Suprapubic skin (tissue), 4 donors: Measurements from ENCODE around the gene CASS4. TPM values are rescaled to one million over a fixed set of nuclear protein-coding genes. Genes with fewer than 3 reads are reported as not detected.
"Not testable (repeated sequence)": the region's sequence is repeated elsewhere in the genome, so short reads cannot be mapped to it uniquely, and the experiment has no call there.

Source experiments
- DNase-seq, 2 donors: peaks; one replicate each; pipeline ENCODE4 v3.0.0-alpha.2; 2019; ENCODE audit warnings: low spot score in 2 of 2
- H3K27ac ChIP-seq: fragments of 200-600 bp; sonication (generic); one replicate; pipeline ENCODE4 v1.5.1; 2019
- H3K27me3 ChIP-seq: fragments of 200-600 bp; sonication (generic); one replicate; pipeline ENCODE4 v1.5.1; 2019
- H3K36me3 ChIP-seq: fragments of 200-600 bp; sonication (generic); one replicate; pipeline ENCODE4 v1.5.1; 2019
- H3K4me1 ChIP-seq: fragments of 200-600 bp; sonication (generic); one replicate; pipeline ENCODE4 v1.5.1; 2019
- H3K4me3 ChIP-seq: fragments of 200-600 bp; sonication (generic); one replicate; pipeline ENCODE4 v1.5.1; 2019; ENCODE audit warnings: mild to moderate bottlenecking
- H3K9me3 ChIP-seq: fragments of 200-600 bp; sonication (generic); one replicate; pipeline ENCODE4 v1.5.1; 2019
- EP300 ChIP-seq: sonication (generic); formaldehyde crosslinking; IDR thresholded peaks from one replicate; pipeline ENCODE4 v1.6.1; 2017; ENCODE audit warnings: antibody characterized with exemption
- POLR2A ChIP-seq, 2 donors: fragments of 450-650 bp; IDR thresholded peaks; one replicate each; pipeline ENCODE4 v1.6.1; 2017; ENCODE audit warnings: antibody characterized with exemption in 2 of 2, mild to moderate bottlenecking in 2 of 2, moderate library complexity in 2 of 2
- POLR2AphosphoS5 ChIP-seq, 3 donors: sonication (generic); formaldehyde crosslinking; IDR thresholded peaks; one replicate each; pipeline ENCODE4 v1.6.1; 2017; ENCODE audit warnings: antibody characterized with exemption in 3 of 3
- WGBS: methylation state at CpG from one replicate; pipeline ENCODE4 v1.1.5; 2018; 5-methylcytosine and 5-hydroxymethylcytosine counted together
- total RNA-seq, 4 donors: library from RNA; depleted of rRNA; stranded (reverse); fragments of >200 nt; gene quantifications; one replicate each; pipeline ENCODE4 v1.1.0, GENCODE V29; 2016
- TF ChIP-seq, protein P1 (sequence below), 2 donors: fragments of 200-600 bp in 1 of 2; fragments of 450-650 bp in 1 of 2; sonication (generic) in 1 of 2; IDR thresholded peaks; one replicate each; pipeline ENCODE4 v1.5.1; 2016 to 2019; ENCODE audit warnings: antibody characterized with exemption in 2 of 2, mild to moderate bottlenecking in 1 of 2, moderate library complexity in 1 of 2

CASS4 gene
- total RNA-seq, 4 donors from 2014 or later: 0.42 to 1.9 (median 0.66) TPM

DNA sequence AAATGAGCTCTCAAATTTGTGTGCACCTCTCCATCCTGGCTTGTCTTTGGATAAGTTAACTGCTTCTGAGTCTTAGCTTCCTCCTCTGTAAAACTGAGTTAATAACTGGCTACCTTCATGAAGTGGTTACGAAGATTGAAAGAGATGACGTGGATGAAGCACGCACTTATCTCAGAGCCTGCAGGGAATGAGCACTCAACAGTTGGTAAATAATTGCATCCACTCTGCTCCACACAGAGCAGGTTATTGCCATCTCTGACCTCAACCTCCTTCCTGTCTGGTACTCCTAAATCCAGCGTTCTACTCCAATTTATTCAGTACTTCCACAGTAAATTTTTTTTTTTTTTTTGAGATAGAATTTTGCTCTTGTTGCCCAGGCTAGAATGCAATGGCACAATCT, 26.9 kb upstream of the CASS4 start:
- Histone ChIP-seq H3K9me3 (no peaks in the 10 kb centered on the region), H3K4me1 (no peaks in the 10 kb centered on the region), H3K4me3 (no peak overlapping the region), H3K36me3 (no peaks in the 10 kb centered on the region), H3K27ac (no peak overlapping the region), H3K27me3 (no peaks in the 10 kb centered on the region)
- TF ChIP-seq, protein P1, sequence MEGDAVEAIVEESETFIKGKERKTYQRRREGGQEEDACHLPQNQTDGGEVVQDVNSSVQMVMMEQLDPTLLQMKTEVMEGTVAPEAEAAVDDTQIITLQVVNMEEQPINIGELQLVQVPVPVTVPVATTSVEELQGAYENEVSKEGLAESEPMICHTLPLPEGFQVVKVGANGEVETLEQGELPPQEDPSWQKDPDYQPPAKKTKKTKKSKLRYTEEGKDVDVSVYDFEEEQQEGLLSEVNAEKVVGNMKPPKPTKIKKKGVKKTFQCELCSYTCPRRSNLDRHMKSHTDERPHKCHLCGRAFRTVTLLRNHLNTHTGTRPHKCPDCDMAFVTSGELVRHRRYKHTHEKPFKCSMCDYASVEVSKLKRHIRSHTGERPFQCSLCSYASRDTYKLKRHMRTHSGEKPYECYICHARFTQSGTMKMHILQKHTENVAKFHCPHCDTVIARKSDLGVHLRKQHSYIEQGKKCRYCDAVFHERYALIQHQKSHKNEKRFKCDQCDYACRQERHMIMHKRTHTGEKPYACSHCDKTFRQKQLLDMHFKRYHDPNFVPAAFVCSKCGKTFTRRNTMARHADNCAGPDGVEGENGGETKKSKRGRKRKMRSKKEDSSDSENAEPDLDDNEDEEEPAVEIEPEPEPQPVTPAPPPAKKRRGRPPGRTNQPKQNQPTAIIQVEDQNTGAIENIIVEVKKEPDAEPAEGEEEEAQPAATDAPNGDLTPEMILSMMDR (IDR thresholded peaks at IDR 0.05): no peak
- no peak for TF ChIP-seq POLR2AphosphoS5 (IDR thresholded peaks at IDR 0.05)
- TF ChIP-seq EP300: no peak
- TF ChIP-seq POLR2A (IDR thresholded peaks at IDR 0.05): no peak
- no peak for DNase-seq
- WGBS: 91% methylated on average over 4 of the region's 4 CpGs

GRCh38 chr20:56386219-56386618, 25.8 kb upstream of the CASS4 start:
- Histone ChIP-seq H3K27me3 (no peaks in the 10 kb centered on the region), H3K9me3 (no peaks in the 10 kb centered on the region), H3K27ac (no peak overlapping the region), H3K4me1 (peaks cover 3% of the 10 kb centered on the region), H3K4me3 (no peak overlapping the region), H3K36me3 (no peaks in the 10 kb centered on the region)
- TF ChIP-seq, protein P1 (IDR thresholded peaks at IDR 0.05): no peak
- TF ChIP-seq POLR2AphosphoS5 (IDR thresholded peaks at IDR 0.05): no peak
- TF ChIP-seq EP300: no peak
- no peak for TF ChIP-seq POLR2A (IDR thresholded peaks at IDR 0.05)
- no peak for DNase-seq
- WGBS: 99% methylated on average over 6 of the region's 6 CpGs

DNA sequence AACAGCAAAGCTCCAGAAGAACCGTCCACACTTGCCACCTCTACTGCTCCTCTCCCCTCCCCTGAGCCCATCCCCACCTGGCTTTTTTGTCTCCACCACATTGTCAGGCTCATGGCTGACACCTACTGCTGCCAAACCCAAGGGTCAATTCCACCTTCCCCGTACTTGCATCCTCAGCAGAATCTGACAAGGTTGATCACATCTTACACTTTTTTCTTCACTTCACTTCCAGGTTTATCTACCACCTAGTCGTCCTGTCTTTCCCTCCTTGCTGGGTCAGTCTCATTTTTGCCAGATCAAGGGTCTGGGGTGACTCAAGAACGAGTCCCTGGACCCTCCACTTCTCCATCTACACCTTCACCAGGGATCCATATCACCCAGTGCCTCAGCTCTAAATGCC, 23.2 kb upstream of the CASS4 start:
- DNase-seq: no peak
- H3K27me3 ChIP-seq: no peaks in the 10 kb centered on the region
- H3K9me3 ChIP-seq: no peaks in the 10 kb centered on the region
- WGBS: 76% methylated on average over 4 of the region's 4 CpGs
- H3K36me3 ChIP-seq: no peaks in the 10 kb centered on the region
- no peak overlapping the region for H3K4me3 ChIP-seq
- peaks cover 17% of the 10 kb centered on the region for H3K4me1 ChIP-seq
- no peak overlapping the region for H3K27ac ChIP-seq
- TF ChIP-seq POLR2A (IDR thresholded peaks at IDR 0.05) (no peak), POLR2AphosphoS5 (IDR thresholded peaks at IDR 0.05) (no peak)

DNA sequence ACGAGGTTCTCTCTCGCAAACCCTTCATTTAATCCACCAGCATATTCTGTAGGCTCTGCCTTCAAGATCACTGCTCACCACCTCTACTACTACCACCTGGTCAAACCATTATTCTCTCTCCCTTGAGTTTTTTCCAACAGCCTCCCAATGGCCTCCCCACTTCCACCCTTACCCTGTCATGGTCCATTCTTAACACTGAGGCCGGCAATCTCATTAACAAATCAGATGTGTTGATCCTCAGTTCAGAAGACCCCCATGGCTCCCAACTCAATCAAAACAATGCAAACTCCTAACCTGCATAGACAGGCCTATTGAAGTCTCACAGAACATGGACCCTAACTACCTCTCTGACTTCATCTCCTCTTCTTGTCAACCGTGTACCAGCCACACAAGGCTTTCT, 22.3 kb upstream of the CASS4 start:
- H3K4me3 ChIP-seq: no peak overlapping the region
- no peak for DNase-seq
- H3K36me3 ChIP-seq: no peaks in the 10 kb centered on the region
- TF ChIP-seq EP300: no peak
- no peak for TF ChIP-seq POLR2AphosphoS5 (IDR thresholded peaks at IDR 0.05)
- no peak for TF ChIP-seq POLR2A (IDR thresholded peaks at IDR 0.05)
- TF ChIP-seq, protein P1 (IDR thresholded peaks at IDR 0.05): no peak
- H3K27ac ChIP-seq: no peak overlapping the region
- WGBS: 96% methylated on average over 4 of the region's 4 CpGs
- H3K27me3 ChIP-seq: no peaks in the 10 kb centered on the region
- H3K9me3 ChIP-seq: no peaks in the 10 kb centered on the region
- H3K4me1 ChIP-seq: peaks cover 23% of the 10 kb centered on the region

- not testable (repeated sequence) for H3K36me3 ChIP-seq, H3K27ac ChIP-seq
Measured at GRCh38 chr20:56390396-56390795, 21.7 kb upstream of the CASS4 start.

GRCh38 chr20:56391037-56391436, 21.0 kb upstream of the CASS4 start:
- H3K27ac ChIP-seq: no peak overlapping the region
- H3K4me1 ChIP-seq: peaks cover 23% of the 10 kb centered on the region
- peaks cover 11% of the 10 kb centered on the region for H3K36me3 ChIP-seq
- no peaks in the 10 kb centered on the region for H3K27me3 ChIP-seq
- no peaks in the 10 kb centered on the region for H3K9me3 ChIP-seq
- DNase-seq: no peak
- TF ChIP-seq, protein P1 (IDR thresholded peaks at IDR 0.05): no peak
- TF ChIP-seq POLR2AphosphoS5 (IDR thresholded peaks at IDR 0.05): no peak
- TF ChIP-seq EP300: no peak
- 28% methylated on average over 10 of the region's 10 CpGs for WGBS
- peak overlapping the region; percentile 83 for H3K4me3 ChIP-seq

More at GRCh38 chr20:56390396-56390795, 21.7 kb upstream of the CASS4 start:
- H3K9me3 ChIP-seq, DNase-seq, H3K4me3 ChIP-seq, H3K27me3 ChIP-seq: not testable (repeated sequence)
- 95% methylated on average over 9 of the region's 9 CpGs for WGBS
- peaks cover 23% of the 10 kb centered on the region for H3K4me1 ChIP-seq
